ENCODE measurements around the gene LILRB4.
"Not testable (repeated sequence)": the region's sequence is repeated elsewhere in the genome, so short reads cannot be mapped to it uniquely, and the experiment has no call there.

The LILRB4 gene

DNA sequence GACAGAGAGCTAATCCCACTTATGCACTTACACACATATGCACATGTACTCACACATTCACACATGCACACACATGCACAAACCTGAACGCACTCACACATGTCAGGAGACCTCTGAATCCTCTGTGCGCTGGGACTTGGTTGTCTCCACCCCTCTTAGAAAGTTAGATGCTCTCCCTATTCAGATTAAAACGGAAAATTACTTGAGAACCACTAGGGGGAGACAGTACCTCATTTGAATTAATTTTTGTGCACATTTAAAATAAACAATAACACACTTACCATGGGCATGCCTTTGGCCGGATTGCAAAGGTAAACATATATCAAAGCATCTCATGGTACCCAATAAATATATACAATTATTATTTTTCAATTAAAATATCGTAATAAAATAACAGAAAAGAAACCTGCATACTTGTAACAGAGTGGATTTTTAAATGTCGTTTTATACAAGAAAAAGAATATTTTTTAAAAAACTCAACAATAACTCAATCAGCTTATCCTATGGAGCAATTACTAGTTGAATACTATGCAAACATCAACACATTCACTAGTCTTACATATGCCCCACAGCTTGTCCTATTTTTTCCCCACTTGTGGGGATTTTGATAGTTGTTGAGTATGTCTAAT, 9.5 kb upstream of the LILRB4 start:
- no peak for DNase-seq

DNA sequence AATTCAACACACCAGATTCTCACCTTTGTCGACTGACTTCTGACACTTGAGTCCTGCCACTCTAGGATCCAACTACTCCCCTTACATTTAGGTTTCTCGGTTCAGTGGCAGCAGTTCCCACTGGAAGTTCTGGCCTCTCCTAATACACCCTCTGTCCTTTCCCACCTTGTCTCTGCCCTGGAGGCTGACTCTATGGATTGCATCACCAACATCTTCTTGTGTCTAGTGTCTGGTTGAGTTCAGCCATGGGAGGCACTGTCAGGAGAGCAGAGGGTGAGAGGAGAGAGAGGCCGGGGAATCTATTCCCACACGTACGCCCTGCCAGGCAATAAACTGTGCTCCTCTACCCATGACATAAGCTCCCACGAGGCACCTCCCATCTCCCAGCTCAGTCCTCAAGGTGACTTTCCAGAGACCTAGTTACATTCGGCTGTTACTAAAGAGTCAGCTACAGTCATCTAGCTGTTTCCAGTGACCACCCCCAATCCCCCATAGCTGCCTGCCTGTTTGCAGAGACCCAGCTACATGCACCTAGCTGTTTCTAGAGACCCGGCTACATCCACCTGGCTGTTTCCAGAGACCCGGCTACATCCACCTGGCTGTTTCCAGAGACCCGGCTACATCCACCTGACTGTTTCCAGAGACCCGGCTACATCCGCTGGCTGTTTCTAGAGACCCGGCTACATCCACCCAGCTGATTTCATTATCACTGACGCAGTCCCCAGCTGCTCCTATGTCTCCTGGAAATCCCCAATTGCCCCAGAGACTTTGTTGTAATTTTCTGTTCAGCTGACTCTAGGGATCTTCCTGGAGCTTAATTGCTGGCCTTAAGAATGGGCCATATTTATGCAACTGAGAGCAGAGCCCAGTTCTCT, 8.1 kb upstream of the LILRB4 start:
- DNase-seq, result no peak

DNA sequence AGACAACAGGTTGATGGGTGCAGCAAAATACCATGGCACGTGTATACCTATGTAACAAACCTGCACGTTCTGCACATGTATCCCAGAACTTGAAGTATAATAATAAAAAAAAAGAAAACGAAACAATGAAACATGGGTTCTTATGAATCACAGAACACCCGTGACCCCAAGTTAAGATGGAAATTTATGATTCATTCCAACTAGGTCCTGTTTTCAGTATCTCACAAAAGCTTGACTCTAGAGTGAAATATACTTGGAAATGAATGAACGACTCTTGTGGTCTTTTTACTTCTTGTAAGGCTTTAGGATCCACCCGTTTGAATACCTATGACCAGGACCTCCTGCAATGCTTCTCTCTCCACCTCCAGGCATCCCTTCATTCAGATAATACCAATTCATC, 3.5 kb upstream of the LILRB4 start:
- no peak for DNase-seq

DNA sequence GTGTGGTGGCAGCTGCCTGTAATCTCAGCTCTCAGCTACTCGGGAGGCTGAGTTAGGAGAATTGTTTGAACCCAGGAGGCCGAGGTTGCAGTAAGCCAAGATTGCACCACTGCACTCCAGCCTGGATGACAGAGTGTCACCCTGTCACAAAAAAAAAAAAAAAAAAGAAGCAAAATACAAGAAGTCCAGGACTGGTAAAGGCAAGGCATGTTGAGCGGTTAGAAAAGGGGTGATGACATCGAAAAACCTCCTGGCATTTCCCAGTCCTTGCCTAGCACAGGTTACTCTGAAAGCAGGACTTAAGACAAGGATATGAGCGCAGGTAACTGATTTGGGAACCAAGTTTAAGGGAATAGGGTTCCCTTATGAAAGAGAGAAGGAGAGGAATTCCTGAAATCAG, 2.5 kb upstream of the LILRB4 start:
- no peak for DNase-seq

DNA sequence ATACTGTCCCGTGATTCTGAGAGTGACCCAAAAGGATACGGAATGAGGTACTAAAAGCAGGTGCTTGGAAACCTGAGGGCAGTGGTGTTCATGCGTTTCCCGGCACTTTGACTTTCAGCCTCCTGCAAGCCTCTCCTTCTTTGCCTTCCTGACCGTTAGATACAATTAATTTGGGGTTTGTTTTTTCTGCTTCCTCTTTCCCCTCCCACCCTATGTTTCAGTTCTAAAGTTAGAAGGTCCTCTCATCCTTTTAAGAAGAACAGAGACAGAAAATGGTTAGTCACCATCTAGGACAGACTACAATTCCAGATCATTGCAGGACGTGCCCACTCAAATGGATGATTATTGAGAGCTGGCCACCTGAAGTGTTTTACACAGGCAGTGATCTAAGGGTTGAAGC, 1.8 kb upstream of the LILRB4 start:
- DNase-seq, result no peak

DNA sequence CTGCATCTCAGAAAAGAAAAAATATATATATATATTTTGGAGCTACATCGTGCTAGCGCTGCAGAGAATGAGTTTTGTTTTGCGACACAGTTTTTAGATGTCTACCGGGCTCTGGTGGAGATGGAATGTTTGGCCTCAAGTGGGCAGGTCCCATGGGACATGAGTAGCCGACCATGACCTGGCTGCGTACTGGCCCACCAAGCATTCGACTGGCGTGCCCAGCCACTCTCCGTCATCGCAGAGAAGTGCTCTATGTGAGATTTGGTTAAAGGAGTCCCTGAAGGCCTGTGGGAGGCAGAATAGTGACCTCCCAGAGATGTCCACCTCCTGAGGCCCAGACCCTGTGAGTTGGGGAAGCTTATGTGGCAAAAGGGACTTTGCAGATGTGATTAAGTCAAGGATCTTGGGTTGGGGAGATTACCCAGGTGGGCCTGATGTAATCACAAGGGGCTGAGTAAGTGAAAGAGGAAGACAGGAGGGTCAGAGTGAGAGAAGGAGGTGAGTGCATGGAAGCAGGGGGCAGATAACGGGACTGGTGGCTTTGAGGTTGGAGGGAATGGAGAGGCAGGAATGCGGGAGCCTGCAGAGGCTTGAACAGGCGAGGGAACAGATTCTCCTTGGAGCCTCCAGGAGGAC, 821 bp upstream of the LILRB4 start:
- no peak for DNase-seq

DNA sequence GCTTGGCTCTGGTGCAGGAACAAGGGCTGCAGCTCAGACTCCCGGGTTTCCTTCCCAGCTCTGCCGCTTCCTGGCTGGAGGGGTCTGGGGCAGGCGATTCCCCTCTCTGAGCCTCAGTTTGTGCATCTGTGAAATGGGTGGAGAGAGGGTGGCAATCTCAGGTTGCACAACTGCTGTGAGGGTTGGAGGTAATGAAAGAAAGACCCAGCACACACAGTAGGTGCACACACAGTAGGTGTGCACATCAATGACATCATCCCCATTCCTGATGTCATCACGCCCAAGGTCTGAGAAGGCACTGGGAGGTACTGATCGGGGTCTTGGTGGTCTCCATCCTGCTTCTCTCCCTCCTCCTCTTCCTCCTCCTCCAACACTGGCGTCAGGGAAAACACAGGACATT, 2.7 kb downstream of the LILRB4 start:
- no peak for DNase-seq

DNA sequence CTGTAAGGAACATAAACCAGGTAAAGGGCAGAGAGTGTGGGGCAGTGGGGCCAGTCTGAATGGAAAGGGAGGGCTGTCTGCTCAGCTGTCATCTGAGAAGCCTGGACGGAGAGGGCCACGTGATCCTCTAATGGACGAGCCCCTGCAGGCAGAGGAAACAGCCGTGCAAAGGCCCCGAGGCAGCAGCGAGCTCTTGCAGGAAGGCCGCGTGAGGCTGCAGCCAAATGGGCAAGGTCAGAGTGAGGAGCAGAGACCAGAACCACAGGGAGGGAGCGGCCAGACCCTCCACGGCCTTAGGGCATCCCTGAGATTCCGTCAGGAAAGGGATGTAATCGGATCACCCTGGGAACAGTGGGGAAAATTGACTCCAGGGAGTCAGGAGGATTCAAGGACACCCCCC, 4.4 kb downstream of the LILRB4 start:
- DNase-seq, result peak; percentile 1

DNA sequence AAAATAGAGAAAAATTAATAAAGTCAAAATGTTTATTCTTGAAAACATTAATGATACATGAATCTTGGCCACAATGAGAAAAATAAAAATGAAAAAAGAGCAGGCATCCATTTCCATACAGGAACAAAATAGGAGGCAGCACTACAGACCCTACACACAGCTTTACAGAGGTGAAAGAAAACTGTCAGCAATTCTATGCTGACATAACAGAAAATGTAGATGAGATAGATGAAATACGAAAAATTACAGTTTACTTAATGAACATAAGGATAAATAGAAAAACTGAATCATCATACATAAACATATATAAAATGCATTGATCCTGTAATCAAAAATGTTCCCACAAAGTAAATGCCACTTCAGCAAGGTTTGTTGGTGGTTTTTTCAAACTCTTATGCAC, 5.6 kb downstream of the LILRB4 start:
- no peak for DNase-seq

DNA sequence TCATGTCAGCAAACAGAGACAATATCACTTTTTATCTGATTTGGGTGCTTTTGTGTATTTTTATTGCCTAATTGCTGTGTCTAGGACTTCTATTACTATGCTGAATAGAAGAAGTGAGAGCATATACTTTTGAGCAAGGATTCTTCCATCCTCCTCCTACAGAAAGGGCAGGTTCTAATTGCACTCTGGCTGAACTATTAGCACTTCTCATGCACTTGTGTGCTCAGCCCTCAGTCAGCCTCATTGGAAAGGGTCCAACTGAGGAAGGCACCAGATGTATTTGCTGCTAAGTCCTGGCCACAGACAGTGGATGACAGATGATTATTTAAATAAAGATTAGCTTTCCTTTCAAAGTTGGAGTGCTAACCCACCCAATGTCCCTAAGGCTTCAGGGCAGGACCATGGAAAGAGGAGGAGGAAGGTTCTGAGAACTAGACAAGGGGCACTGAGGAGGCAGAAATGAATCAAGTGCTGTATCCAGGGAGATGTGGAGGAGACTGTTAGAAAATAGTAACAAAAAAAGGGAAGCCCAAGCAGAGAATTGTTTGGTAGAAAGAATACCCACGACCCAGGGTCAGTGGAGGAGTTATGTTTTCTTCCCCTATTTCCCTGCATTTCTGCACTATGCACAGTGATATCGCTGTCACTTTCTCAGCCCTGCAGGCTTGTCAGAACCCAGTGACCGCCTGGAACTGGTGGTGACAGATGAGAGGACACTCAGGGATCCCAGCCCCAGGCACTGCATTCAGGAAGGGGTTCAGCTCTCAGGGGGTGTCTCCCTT, 8.0 kb downstream of the LILRB4 start:
- no peak for DNase-seq

DNA sequence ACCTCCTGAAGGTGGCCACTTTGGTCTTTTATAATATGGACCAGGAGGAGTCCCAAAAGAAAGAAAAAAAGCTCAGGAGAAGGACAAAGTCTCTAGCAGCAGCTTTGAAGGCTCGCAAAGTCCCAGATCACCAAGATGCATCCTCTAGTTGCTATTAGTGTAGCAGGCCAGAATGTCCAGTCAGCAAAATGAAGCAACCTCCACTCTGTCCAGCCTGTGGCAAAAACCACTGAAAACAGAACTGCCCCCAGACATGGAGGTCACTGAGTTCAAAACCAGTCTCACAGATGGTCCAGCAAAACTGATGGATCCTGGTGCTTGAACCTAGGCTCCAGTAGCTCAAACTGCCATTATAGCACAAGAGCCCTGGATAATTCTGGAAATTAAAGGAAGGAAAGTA, 10.4 kb downstream of the LILRB4 start:
- DNase-seq, result no peak

DNA sequence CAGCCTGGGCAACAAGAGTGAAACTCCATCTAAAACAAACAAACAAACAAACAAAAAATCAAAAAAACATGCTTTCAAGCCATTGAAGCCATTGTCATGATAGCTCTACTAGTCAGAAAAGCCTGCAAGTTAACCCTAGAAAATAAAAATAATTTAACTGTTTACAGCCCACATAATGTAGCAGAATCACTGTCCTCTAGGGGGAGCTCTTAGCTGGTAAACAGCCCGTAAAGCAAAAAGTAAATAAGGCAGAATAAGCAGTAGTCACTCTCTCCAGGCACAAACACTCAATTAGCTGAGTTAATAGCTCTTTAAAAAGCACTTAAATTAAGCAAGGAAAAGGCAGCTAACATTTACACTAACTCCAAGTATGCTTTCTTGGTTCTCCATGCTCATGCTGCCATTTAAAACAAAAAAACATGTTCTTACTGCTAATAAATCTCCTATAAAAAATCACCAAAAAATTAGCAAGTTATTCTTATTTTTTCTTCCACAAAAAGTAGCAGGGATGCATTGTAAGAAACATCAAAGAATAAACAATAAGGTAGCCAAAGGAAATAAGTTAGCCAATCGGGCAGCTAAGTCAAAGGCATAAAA, 11.3 kb downstream of the LILRB4 start:
- DNase-seq, result peak; percentile 9

DNA sequence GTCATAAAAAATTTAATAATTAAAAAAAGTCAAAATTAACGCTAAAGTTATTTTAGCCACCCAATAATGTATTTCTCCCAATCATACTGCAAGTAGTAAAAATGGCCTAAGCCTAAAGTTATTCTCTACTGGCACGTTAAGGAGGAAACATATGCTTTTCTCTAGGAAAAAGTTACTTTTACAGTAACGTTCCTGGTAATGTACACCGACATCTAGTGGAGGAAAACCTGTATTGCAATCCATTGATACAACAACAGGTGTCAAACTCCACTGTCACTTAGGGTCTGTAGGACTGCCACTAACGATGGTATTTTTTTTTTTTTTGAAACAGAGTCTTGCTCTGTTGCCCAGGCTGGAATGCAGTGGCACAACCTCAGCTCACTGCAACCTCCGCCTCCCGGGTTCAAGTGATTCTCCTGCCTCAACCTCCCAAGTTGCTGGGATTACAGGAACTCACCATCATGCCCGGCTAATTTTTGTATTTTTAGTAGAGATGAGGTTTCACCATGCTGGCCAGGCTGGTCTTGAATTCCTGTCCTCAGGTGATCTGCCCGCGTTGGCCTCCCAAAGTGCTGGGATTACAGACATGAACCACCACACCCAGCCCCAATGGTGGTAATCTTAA, 13.5 kb downstream of the LILRB4 start:
- peak; percentile 33 for DNase-seq

DNA sequence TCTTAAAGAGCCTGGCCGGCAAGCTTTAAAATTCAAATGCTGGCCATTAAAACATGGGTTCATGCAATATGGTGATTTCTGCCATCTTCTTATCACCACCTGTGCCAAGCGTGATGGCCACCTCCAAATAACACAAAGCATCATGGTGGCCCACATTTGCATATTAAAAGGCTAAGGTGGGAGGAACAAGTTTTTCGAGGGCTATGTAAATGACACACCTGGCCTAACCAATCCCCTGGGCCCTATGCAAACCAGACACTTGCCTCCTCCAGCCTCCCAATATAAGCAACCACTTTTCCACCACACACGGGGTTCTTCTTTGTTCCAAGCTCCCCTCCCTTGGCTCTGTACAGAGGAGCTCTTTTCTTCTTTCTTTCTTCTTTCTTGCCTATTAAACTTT, 14.4 kb downstream of the LILRB4 start:
- DNase-seq, result no peak

DNA sequence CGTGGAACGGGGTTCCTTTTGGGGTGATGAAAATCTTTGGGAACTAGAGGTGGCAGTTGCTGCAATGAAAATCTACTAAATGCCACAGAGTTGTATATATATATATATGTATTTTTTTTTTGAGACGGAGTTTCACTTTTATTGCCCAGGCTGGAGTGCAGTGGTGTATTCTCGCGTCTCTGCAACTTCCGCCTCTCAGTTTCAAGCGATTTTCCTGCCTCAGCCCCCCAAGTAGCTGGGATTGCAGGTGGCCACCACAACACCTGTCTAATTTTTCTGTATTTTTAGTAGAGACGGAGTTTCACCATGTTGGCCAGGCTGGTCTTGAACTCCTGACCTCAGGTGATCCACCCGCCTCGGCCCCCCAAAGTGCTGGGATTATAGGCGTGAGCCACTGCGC, 18.8 kb downstream of the LILRB4 start:
- DNase-seq, result not testable (repeated sequence)

DNA sequence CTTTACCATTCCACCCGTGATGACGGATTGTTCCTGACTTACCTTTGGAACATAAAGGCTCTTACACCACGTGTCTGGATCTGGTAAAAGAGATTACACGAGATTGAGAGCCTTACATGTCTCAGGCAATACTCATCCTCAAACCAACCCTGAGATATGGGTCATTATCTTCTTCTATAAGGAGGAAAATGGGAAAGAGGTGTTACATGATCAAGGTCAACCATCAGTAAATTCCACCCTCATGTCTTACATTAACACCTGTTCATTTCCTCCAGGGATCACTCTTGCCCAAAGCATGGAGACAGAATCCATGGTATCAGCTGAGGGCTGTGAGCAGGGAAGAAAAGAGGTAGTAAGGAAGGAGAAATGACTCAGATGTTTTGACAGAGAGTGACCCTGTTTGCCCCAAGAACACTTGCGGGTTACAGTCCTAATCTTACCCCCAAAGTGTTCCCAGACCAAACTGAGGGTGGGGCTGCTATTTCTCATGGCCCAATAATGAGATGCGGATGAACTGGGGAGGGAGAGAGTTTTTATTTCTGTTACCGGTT, 19.6 kb downstream of the LILRB4 start:
- no peak for DNase-seq

DNA sequence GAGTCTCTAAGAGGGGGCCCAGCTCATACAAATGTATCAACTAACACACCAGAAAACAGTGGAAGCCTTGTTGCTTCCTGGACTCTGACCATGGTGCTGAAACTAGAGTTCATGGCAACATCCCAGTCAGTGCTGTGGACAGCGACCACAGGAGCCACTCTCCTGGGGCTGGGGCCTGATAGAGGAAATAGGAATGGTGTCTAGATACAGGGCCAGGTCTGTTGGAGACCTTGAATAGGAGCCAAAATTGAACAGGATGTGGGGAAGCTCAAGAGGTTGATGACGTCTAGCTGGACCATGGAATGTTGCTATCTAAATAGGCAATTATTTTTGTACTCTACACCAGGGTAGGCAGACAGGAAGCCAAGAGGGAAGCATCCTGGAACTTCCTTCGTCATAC, 21.7 kb downstream of the LILRB4 start:
- DNase-seq, result no peak

DNA sequence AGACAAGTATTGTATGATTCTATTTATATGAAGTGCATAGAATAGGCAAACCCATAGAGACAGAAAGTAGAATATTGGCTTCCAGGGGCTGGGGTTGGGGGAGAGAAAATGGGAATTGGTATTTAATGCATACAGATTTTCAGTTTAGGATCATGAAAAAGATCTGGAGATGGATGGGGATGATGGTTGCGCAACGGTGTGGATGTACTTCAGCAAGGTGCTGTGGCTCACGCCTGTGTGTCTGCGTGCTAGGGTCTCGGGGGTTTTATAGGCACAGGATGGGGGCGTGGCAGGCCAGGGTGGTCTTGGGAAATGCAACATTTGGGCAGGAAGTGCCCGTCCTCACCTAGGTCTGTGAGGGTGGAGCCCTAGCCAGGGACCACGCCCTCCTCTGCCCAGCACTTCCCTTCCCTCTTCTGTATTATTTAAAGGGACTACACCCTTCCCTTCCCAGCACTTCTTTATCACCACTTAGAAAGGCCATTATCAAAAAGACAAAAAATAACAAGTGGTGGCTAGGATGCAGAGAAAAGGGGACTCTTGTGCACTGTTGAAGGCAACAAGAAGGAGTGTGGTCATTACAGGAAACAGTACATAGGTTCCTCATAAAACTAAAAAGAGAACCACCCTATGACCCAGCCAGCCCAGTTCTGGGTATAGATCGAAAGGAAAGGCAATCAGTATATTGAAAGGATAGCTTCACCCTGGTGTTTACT, 29.0 kb downstream of the LILRB4 start:
- no peak for DNase-seq

DNA sequence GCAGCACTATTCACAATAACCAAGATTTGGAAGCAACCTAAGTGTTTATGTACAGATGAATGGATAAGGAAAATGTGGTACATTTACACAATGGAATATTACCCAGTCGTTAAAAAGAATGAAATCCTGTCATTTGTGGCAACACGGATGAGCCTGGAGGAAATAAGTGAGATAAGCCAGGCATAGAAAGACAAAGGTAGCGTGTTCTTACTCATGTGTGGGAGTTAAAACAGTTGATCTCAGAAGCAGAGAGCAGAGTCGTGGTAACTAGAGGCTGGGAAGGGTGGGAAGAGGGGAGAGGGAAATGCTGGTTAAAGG, 29.5 kb downstream of the LILRB4 start:
- DNase-seq, result no peak

DNA sequence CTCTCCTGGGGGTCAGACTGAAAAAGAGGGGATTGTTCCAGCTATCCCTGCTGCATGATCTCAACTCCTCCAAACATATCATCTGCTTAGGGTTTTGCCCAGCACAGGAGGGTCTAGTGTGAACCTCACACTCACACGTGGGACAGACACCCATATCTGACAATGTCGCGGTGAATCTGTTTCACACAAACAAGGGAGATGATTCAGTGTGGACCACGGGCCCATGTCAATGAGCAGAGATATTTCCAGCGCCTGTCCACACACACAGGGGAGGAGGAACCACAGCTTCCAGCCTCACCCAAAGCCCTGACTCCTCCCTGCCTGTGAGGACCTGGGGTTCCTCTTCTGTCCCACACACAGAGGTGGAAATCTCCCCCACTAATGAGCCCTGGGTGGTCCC, 31.9 kb downstream of the LILRB4 start:
- no peak for DNase-seq

DNA sequence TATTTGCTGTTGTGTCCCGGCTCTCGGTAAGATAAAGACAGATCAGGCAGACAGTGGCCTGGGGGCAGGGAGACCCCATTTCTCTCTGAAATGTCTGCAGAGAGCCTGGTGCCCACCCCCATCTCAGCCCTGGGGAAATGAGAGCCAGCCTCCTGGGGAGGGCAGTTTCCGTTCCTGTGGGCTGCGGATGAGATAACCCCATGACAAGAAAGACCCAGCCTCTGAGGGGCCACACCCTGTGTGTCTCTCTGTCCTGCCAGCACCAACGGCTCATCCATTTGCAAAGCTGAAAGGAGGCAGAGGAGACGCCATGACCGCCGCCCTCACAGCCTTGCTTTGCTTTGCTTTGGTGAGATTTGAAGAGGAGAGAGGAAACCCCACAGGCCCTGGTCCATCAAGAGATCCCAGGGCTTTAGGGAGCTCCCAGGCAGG, 33.3 kb downstream of the LILRB4 start:
- DNase-seq, result no peak

DNA sequence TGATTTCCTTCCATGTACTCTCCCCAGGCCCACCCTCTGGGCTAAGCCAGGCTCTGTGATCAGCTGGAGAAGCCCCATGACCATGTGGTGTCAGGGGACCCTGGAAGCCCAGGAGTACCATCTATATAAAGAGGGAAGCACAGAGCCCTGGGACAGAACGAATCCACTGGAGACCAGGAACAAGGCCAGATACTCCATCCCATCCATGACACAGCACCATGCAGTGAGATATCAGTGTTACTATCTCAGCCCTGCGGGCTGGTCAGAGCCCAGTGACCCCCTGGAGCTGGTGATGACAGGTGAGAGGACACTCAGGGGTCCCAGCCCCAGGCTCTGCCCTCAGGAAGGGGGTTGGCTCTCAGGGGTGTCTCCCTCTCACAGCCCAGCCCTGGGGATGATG, 34.0 kb downstream of the LILRB4 start:
- DNase-seq, result no peak
